Measurements from ENCODE around the gene TBC1D13.

DNA sequence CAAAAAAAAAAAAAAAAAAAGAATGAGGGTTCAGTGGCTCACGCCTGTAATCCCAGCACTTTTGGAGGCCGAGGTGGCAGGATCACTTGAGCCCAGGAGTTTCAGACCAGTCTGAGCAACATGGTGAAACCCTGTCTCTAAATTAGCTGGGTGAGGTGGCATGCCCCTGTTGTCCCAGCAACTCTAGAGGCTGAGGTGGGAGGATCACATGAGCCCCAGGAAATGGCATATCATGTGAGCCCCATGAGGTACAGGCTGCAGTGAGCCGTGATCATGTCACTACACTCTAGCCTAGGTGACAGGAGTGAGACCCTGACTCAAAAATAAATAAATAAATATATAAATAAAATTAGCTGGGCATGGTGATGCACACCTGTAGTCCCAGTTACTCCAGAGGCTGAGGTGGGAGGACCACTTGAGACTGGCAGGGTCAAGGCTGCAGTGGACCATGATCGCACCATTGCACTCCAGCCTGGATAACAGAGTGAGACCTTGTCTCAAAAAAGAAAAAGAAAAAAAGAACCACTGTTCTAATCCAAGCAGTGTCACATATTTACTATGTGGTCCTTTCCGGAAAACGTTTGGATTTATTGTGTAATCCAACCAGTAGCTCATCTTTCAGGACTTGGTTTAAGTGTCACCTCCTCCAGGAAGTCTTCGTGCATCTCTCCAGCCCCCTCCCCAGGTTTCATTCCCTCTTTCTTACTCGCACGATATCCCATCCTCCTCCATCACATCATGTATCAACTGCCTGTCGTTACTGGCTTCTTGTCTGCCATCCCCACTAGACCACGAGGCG lies 54.8 kb downstream of the TBC1D13 start:
- TF ChIP-seq, protein P1, sequence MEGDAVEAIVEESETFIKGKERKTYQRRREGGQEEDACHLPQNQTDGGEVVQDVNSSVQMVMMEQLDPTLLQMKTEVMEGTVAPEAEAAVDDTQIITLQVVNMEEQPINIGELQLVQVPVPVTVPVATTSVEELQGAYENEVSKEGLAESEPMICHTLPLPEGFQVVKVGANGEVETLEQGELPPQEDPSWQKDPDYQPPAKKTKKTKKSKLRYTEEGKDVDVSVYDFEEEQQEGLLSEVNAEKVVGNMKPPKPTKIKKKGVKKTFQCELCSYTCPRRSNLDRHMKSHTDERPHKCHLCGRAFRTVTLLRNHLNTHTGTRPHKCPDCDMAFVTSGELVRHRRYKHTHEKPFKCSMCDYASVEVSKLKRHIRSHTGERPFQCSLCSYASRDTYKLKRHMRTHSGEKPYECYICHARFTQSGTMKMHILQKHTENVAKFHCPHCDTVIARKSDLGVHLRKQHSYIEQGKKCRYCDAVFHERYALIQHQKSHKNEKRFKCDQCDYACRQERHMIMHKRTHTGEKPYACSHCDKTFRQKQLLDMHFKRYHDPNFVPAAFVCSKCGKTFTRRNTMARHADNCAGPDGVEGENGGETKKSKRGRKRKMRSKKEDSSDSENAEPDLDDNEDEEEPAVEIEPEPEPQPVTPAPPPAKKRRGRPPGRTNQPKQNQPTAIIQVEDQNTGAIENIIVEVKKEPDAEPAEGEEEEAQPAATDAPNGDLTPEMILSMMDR (IDR thresholded peaks at IDR 0.05; ENCODE audit: poor library complexity, severe bottlenecking), result no peak
- TF ChIP-seq POLR2AphosphoS5 (IDR thresholded peaks at IDR 0.05) (no peak), EZH2 (IDR thresholded peaks at IDR 0.05; ENCODE audit: borderline replicate concordance, insufficient read depth, low read length, poor library complexity, severe bottlenecking) (no peak), SMC3 (conservative IDR thresholded peaks at IDR 0.05; ENCODE audit: poor library complexity) (no peak), EP300 (conservative IDR thresholded peaks at IDR 0.05; ENCODE audit: poor library complexity, severe bottlenecking) (no peak), RAD21 (conservative IDR thresholded peaks at IDR 0.05) (no peak), MXI1 (conservative IDR thresholded peaks at IDR 0.05; ENCODE audit: poor library complexity, severe bottlenecking) (no peak), TAF1 (IDR thresholded peaks at IDR 0.05; ENCODE audit: low read depth) (no peak)

Measured in neural cell (in vitro differentiated cells).